Measurements from ENCODE around the gene TSPAN4.

- TF ChIP-seq CTCF (conservative IDR thresholded peaks at IDR 0.05 in 1 of 2, IDR thresholded peaks at IDR 0.05 in 1 of 2; ENCODE audit: extremely low read depth in 1 of 2, insufficient read depth in 1 of 2, low read depth in 1 of 2, low read length in 2 of 2) (no peak), EZH2 (IDR thresholded peaks at IDR 0.05; ENCODE audit: borderline replicate concordance, low read length) (no peak)
Observed at GRCh38 chr11:809287-810039, 33.2 kb upstream of the TSPAN4 start, which contains the start of gene RPLP2.
